ENCODE data around the gene AGBL4.

DNA sequence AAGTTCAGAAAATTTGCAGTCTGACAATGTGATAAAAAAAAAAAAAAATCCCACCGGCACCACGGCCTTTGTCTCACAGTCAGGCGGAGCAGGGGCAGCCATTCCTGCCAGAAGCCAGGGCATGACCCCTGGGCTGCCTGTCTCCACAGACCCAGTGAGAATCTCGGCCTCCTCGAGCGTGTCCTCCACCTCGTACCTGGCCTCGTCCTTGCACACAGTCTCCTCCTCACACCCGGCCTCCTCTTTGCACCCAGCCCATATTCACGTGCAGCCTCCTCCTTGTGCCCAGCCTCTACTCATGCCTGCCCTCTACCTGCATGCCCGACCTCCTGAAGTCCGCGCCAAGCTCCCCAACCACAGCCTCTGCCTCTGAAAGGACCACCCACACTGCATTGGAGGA lies 182.0 kb downstream of the AGBL4 start:
- TF ChIP-seq GATA3 (IDR thresholded peaks at IDR 0.05; ENCODE audit: low read depth, low read length) (no peak), GATA2 (IDR thresholded peaks at IDR 0.05; ENCODE audit: low read depth, low read length) (no peak)

Measured in SH-SY5Y (cell line).